Mucosa of descending colon (tissue), 3 donors: ENCODE results near the gene WDR1. TPM values are rescaled to one million over a fixed set of nuclear protein-coding genes. Genes with fewer than 3 reads are reported as not detected.

Experiments
- ATAC-seq: fragments of 200-7000 bp; cut with Tn5 transposase; one replicate; pipeline ENCODE4 v1.9.1; 2020; ENCODE audit warnings: mild to moderate bottlenecking, moderate library complexity
- DNase-seq, 3 donors: peaks; one replicate each; pipeline ENCODE4 v3.0.0-alpha.2; 2020
- H3K36me3 ChIP-seq: fragments of 200-600 bp; one replicate; pipeline ENCODE4 v1.8.0; 2021; ENCODE audit warnings: low read depth, mild to moderate bottlenecking
- H3K4me1 ChIP-seq: fragments of 200-600 bp; one replicate; pipeline ENCODE4 v1.8.0; 2021; ENCODE audit warnings: low read depth, mild to moderate bottlenecking
- H3K4me3 ChIP-seq: fragments of 200-600 bp; one replicate; pipeline ENCODE4 v1.8.0; 2021; ENCODE audit warnings: mild to moderate bottlenecking
- H3K9me3 ChIP-seq: fragments of 200-600 bp; one replicate; pipeline ENCODE4 v1.8.0; 2021; ENCODE audit warnings: mild to moderate bottlenecking
- CTCF ChIP-seq: fragments of 200-600 bp; IDR thresholded peaks from one replicate; pipeline ENCODE4 v1.8.0; 2022; ENCODE audit warnings: antibody characterized with exemption, mild to moderate bottlenecking
- intact Hi-C, 2 donors: fragments of 100-400 bp; cut with DNase I in 1 of 2; cut with micrococcal nuclease in 1 of 2; formaldehyde crosslinking; loops; one replicate each; pipeline versions ENCODE4 v1.11.0 to v1.11.1; 2022; cut with DNase I, micrococcal nuclease
- total RNA-seq, 3 donors: library from RNA; stranded (reverse); fragmentation: NEBNext Ultra II Directional in 2 of 3; extraction: Animal tissue kit (Norgen Biotek cat#: 25700) in 2 of 3; gene quantifications; one replicate each; pipeline versions ENCODE4 v1.2.1 to v1.2.4, GENCODE V29; 2021 to 2023
- donor health status: DM: no; HTN: no; CAD: no; lungs with moderate emphysema.
- donor health status: DM: no; HTN: no; CAD: no.
- donor health status: DM: no; HTN: yes; CAD: no.

WDR1 gene
- total RNA-seq, 3 donors from 2014 or later: 366 to 467 (median 380) TPM

GRCh38 chr4:10056334-10057022 lies 60.1 kb downstream of the WDR1 start:
- intact Hi-C loops: no loop called here
- no peak overlapping the region for H3K4me3 ChIP-seq
- ATAC-seq (no peak), DNase-seq (no peak)
- no peaks in the 10 kb centered on the region for H3K4me1 ChIP-seq
- H3K36me3 ChIP-seq: no peaks in the 10 kb centered on the region
- TF ChIP-seq CTCF: no peak
- no peaks in the 10 kb centered on the region for H3K9me3 ChIP-seq

- ATAC-seq (no peak), DNase-seq (no peak)
- H3K9me3 ChIP-seq: no peaks in the 10 kb centered on the region
- intact Hi-C loops: no loop called here
- TF ChIP-seq CTCF: no peak
- no peaks in the 10 kb centered on the region for H3K4me1 ChIP-seq
- no peaks in the 10 kb centered on the region for H3K36me3 ChIP-seq
- no peak overlapping the region for H3K4me3 ChIP-seq
Observed at GRCh38 chr4:10055871-10056270, 60.7 kb downstream of the WDR1 start.

GRCh38 chr4:10054571-10055041 lies 62.0 kb downstream of the WDR1 start:
- DNase-seq (no peak), ATAC-seq (no peak)
- Histone ChIP-seq H3K4me3 (no peak overlapping the region), H3K4me1 (no peaks in the 10 kb centered on the region), H3K9me3 (no peaks in the 10 kb centered on the region), H3K36me3 (no peaks in the 10 kb centered on the region)
- intact Hi-C loops: no loop called here
- TF ChIP-seq CTCF: no peak

GRCh38 chr4:10053635-10054453 lies 62.8 kb downstream of the WDR1 start:
- DNase-seq: no peak

GRCh38 chr4:10051517-10052135 lies 65.0 kb downstream of the WDR1 start:
- ATAC-seq: no peak
- no peak for DNase-seq
- H3K9me3 ChIP-seq: no peaks in the 10 kb centered on the region
- intact Hi-C loops: no loop called here
- no peak for TF ChIP-seq CTCF
- H3K36me3 ChIP-seq: no peaks in the 10 kb centered on the region
- H3K4me3 ChIP-seq: no peak overlapping the region
- H3K4me1 ChIP-seq: no peaks in the 10 kb centered on the region

More at GRCh38 chr4:10053635-10054453, 62.8 kb downstream of the WDR1 start:
- H3K4me3 ChIP-seq: no peak overlapping the region
- no peak for TF ChIP-seq CTCF
- no peak for ATAC-seq
- H3K4me1 ChIP-seq: no peaks in the 10 kb centered on the region
- intact Hi-C loops: no loop called here
- no peaks in the 10 kb centered on the region for H3K9me3 ChIP-seq
- H3K36me3 ChIP-seq: no peaks in the 10 kb centered on the region
